Calu3 (cell line): ENCODE data around the gene FMOD. TPM values are rescaled to one million over a fixed set of nuclear protein-coding genes. Genes with fewer than 3 reads are reported as not detected.

Source experiments
- BruUV-seq: library from RNA; stranded (reverse); fragments of 400-500 nt; replicated peaks from 2 replicates; lab custom pipeline; 2021; lab: Mats Ljungman, UMichigan
- CTCF ChIA-PET: fragments of 300-600 bp; sonication (Branson Sonifier 250); formaldehyde crosslinking; loops from one replicate; lab custom pipeline; 2022; ENCODE audit warnings: antibody characterized with exemption; lab: Charles Lee
- DNase-seq: peaks from one replicate; pipeline ENCODE4 v3.0.0; 2022
- H3K27ac Mint-ChIP-seq: one replicate; pipeline ENCODE4 v1.8.0; 2022; ENCODE audit warnings: mixed read lengths; ENCODE audit not compliant: unreplicated experiment
- H3K27me3 Mint-ChIP-seq: one replicate; pipeline ENCODE4 v1.8.0; 2022; ENCODE audit warnings: mixed read lengths; ENCODE audit not compliant: unreplicated experiment
- H3K36me3 Mint-ChIP-seq: one replicate; pipeline ENCODE4 v1.8.0; 2022; ENCODE audit warnings: mild to moderate bottlenecking, moderate library complexity, mixed read lengths; ENCODE audit not compliant: insufficient read depth, unreplicated experiment
- H3K4me1 Mint-ChIP-seq: one replicate; pipeline ENCODE4 v1.8.0; 2022; ENCODE audit warnings: mild to moderate bottlenecking, low read depth, mixed read lengths; ENCODE audit not compliant: unreplicated experiment
- H3K4me3 Mint-ChIP-seq: one replicate; pipeline ENCODE4 v1.8.0; 2022; ENCODE audit warnings: mild to moderate bottlenecking, low read depth, moderate library complexity, mixed read lengths; ENCODE audit not compliant: unreplicated experiment
- H3K9me3 Mint-ChIP-seq: one replicate; pipeline ENCODE4 v1.8.0; 2022; ENCODE audit warnings: low read depth, mixed read lengths; ENCODE audit not compliant: unreplicated experiment
- CTCF ChIP-seq: fragments of 200-600 bp; IDR thresholded peaks from one replicate; pipeline ENCODE4 v1.8.0; 2022; ENCODE audit warnings: antibody characterized with exemption; ENCODE audit not compliant: unreplicated experiment
- intact Hi-C: fragments of 100-400 bp; cut with micrococcal nuclease; formaldehyde crosslinking; loops from one replicate; pipeline ENCODE4 v1.10.0; 2022; ENCODE audit not compliant: unreplicated experiment
- total RNA-seq: library from RNA; stranded (reverse); gene quantifications from 2 replicates; pipeline ENCODE4 v1.2.3, GENCODE V29; 2022

FMOD gene
- total RNA-seq, 1 experiment from 2014 or later = not detected

- DNase-seq = no peak
- intact Hi-C loops = no loop called here
- Mint-ChIP-seq H3K4me3 (no peak overlapping the region), H3K27ac (no peak overlapping the region), H3K4me1 (no peaks in the 10 kb centered on the region), H3K9me3 (no peaks in the 10 kb centered on the region), H3K36me3 (no peaks in the 10 kb centered on the region), H3K27me3 (peaks cover 100% of the 10 kb centered on the region)
- BruUV-seq = no TSS peak
- CTCF ChIA-PET = no interaction called here
- no peak for TF ChIP-seq CTCF
Observed at GRCh38 chr1:203379825-203380224, 28.9 kb upstream of the FMOD start.

GRCh38 chr1:203378556-203379245, 27.8 kb upstream of the FMOD start:
- no peak overlapping the region for H3K27ac Mint-ChIP-seq
- no peak for DNase-seq
- peaks cover 100% of the 10 kb centered on the region for H3K27me3 Mint-ChIP-seq
- intact Hi-C loops = no loop called here
- CTCF ChIA-PET = no interaction called here
- BruUV-seq = no TSS peak
- no peak overlapping the region for H3K4me3 Mint-ChIP-seq
- no peaks in the 10 kb centered on the region for H3K9me3 Mint-ChIP-seq
- no peak for TF ChIP-seq CTCF
- no peaks in the 10 kb centered on the region for H3K36me3 Mint-ChIP-seq
- no peaks in the 10 kb centered on the region for H3K4me1 Mint-ChIP-seq

GRCh38 chr1:203373991-203374390, 23.1 kb upstream of the FMOD start:
- Mint-ChIP-seq H3K4me1 (no peaks in the 10 kb centered on the region), H3K36me3 (no peaks in the 10 kb centered on the region), H3K27me3 (peaks cover 97% of the 10 kb centered on the region), H3K9me3 (no peaks in the 10 kb centered on the region), H3K4me3 (no peak overlapping the region), H3K27ac (no peak overlapping the region)
- no TSS peak for BruUV-seq
- intact Hi-C loops = no loop called here
- CTCF ChIA-PET = no interaction called here
- DNase-seq = no peak
- no peak for TF ChIP-seq CTCF

- CTCF ChIA-PET = no interaction called here
- TF ChIP-seq CTCF = no peak
- H3K4me1 Mint-ChIP-seq = no peaks in the 10 kb centered on the region
- H3K27me3 Mint-ChIP-seq = peaks cover 97% of the 10 kb centered on the region
- H3K36me3 Mint-ChIP-seq = no peaks in the 10 kb centered on the region
- no peak for DNase-seq
- no peak overlapping the region for H3K4me3 Mint-ChIP-seq
- BruUV-seq = no TSS peak
- intact Hi-C loops = no loop called here
- H3K27ac Mint-ChIP-seq = no peak overlapping the region
- no peaks in the 10 kb centered on the region for H3K9me3 Mint-ChIP-seq
Observed at GRCh38 chr1:203373002-203373401, 22.1 kb upstream of the FMOD start.
